ENCODE data around the gene OTOS.

The OTOS gene

GRCh38 chr2:240140920-240141319, 462 bp upstream of the OTOS start:
- Histone ChIP-seq H3K4me3 (ENCODE audit: low read depth in 1 of 2, low read length in 2 of 2) (no peak overlapping the region), H3K4me1 (ENCODE audit: control insufficient read depth in 1 of 2, insufficient read depth in 2 of 2, low read length in 2 of 2) (no peaks in the 10 kb centered on the region), H3K27me3 (ENCODE audit: low read depth, low read length) (no peaks in the 10 kb centered on the region), H3K27ac (ENCODE audit: low read length) (no peak overlapping the region), H3K36me3 (ENCODE audit: control insufficient read depth in 1 of 2, insufficient read depth in 2 of 2, low read length in 2 of 2) (no peaks in the 10 kb centered on the region), H3K9me3 (ENCODE audit: control insufficient read depth in 1 of 2, low read length in 2 of 2) (no peaks in the 10 kb centered on the region)

GRCh38 chr2:240139666-240140393, 628 bp downstream of the OTOS start:
- no peak overlapping the region for H3K4me3 ChIP-seq (ENCODE audit: low read depth in 1 of 2, low read length in 2 of 2)

GRCh38 chr2:240139011-240139441, 1.4 kb downstream of the OTOS start:
- Histone ChIP-seq H3K4me3 (ENCODE audit: low read depth in 1 of 2, low read length in 2 of 2) (no peak overlapping the region), H3K4me1 (ENCODE audit: control insufficient read depth in 1 of 2, insufficient read depth in 2 of 2, low read length in 2 of 2) (peaks cover 8 to 16% of the 10 kb centered on the region in 2 donors), H3K9me3 (ENCODE audit: control insufficient read depth in 1 of 2, low read length in 2 of 2) (no peaks in the 10 kb centered on the region), H3K36me3 (ENCODE audit: control insufficient read depth in 1 of 2, insufficient read depth in 2 of 2, low read length in 2 of 2) (no peaks in the 10 kb centered on the region), H3K27me3 (ENCODE audit: low read depth, low read length) (no peaks in the 10 kb centered on the region), H3K27ac (ENCODE audit: low read length) (no peak overlapping the region)

More at GRCh38 chr2:240139666-240140393, 628 bp downstream of the OTOS start:
- Histone ChIP-seq H3K27me3 (ENCODE audit: low read depth, low read length) (no peaks in the 10 kb centered on the region), H3K36me3 (ENCODE audit: control insufficient read depth in 1 of 2, insufficient read depth in 2 of 2, low read length in 2 of 2) (no peaks in the 10 kb centered on the region), H3K9me3 (ENCODE audit: control insufficient read depth in 1 of 2, low read length in 2 of 2) (no peaks in the 10 kb centered on the region), H3K27ac (ENCODE audit: low read length) (no peak overlapping the region), H3K4me1 (ENCODE audit: control insufficient read depth in 1 of 2, insufficient read depth in 2 of 2, low read length in 2 of 2) (peaks cover 7 to 8% of the 10 kb centered on the region in 2 donors)

- H3K4me1 ChIP-seq (ENCODE audit: control insufficient read depth in 1 of 2, insufficient read depth in 2 of 2, low read length in 2 of 2), result peaks cover 8 to 16% of the 10 kb centered on the region in 2 donors
- H3K27ac ChIP-seq (ENCODE audit: low read length), result no peak overlapping the region
- H3K4me3 ChIP-seq (ENCODE audit: low read depth in 1 of 2, low read length in 2 of 2), result no peak overlapping the region
Measured at GRCh38 chr2:240138254-240138984, 2.0 kb downstream of the OTOS start.

GRCh38 chr2:240137596-240138253, 2.7 kb downstream of the OTOS start:
- Histone ChIP-seq H3K27me3 (ENCODE audit: low read depth, low read length) (no peaks in the 10 kb centered on the region), H3K36me3 (ENCODE audit: control insufficient read depth in 1 of 2, insufficient read depth in 2 of 2, low read length in 2 of 2) (peaks cover 10 to 11% of the 10 kb centered on the region in 2 donors)

More at GRCh38 chr2:240138254-240138984, 2.0 kb downstream of the OTOS start:
- Histone ChIP-seq H3K9me3 (ENCODE audit: control insufficient read depth in 1 of 2, low read length in 2 of 2) (no peaks in the 10 kb centered on the region), H3K36me3 (ENCODE audit: control insufficient read depth in 1 of 2, insufficient read depth in 2 of 2, low read length in 2 of 2) (peaks cover 3 to 4% of the 10 kb centered on the region in 2 donors), H3K27me3 (ENCODE audit: low read depth, low read length) (no peaks in the 10 kb centered on the region)

GRCh38 chr2:240136671-240137292, 3.7 kb downstream of the OTOS start:
- Histone ChIP-seq H3K36me3 (ENCODE audit: control insufficient read depth in 1 of 2, insufficient read depth in 2 of 2, low read length in 2 of 2) (peaks cover 15 to 20% of the 10 kb centered on the region in 2 donors), H3K4me3 (ENCODE audit: low read depth in 1 of 2, low read length in 2 of 2) (peak overlapping the region; percentile 93 to 94), H3K27ac (ENCODE audit: low read length) (no peak overlapping the region), H3K27me3 (ENCODE audit: low read depth, low read length) (no peaks in the 10 kb centered on the region), H3K9me3 (ENCODE audit: control insufficient read depth in 1 of 2, low read length in 2 of 2) (no peaks in the 10 kb centered on the region), H3K4me1 (ENCODE audit: control insufficient read depth in 1 of 2, insufficient read depth in 2 of 2, low read length in 2 of 2) (peaks cover 8 to 16% of the 10 kb centered on the region in 2 donors)

More at GRCh38 chr2:240137596-240138253, 2.7 kb downstream of the OTOS start:
- Histone ChIP-seq H3K9me3 (ENCODE audit: control insufficient read depth in 1 of 2, low read length in 2 of 2) (no peaks in the 10 kb centered on the region), H3K4me3 (ENCODE audit: low read depth in 1 of 2, low read length in 2 of 2) (no peak overlapping the region), H3K27ac (ENCODE audit: low read length) (no peak overlapping the region), H3K4me1 (ENCODE audit: control insufficient read depth in 1 of 2, insufficient read depth in 2 of 2, low read length in 2 of 2) (peaks cover 8 to 16% of the 10 kb centered on the region in 2 donors)

GRCh38 chr2:240136013-240136670, 4.3 kb downstream of the OTOS start, which contains the start of gene COPS9:
Gene COPS9 (minus strand): TSS chr2:240136305. CDS start chr2:240136284, 21 bp downstream.
- Histone ChIP-seq H3K4me1 (ENCODE audit: control insufficient read depth in 1 of 2, insufficient read depth in 2 of 2, low read length in 2 of 2) (peaks cover 8 to 16% of the 10 kb centered on the region in 2 donors), H3K36me3 (ENCODE audit: control insufficient read depth in 1 of 2, insufficient read depth in 2 of 2, low read length in 2 of 2) (peaks cover 15 to 27% of the 10 kb centered on the region in 2 donors), H3K27ac (ENCODE audit: low read length) (peak within 1 kb of the TSS; percentile 58), H3K4me3 (ENCODE audit: low read depth in 1 of 2, low read length in 2 of 2) (peak within 1 kb of the TSS; percentile 93 to 94), H3K27me3 (ENCODE audit: low read depth, low read length) (no peaks in the 10 kb centered on the region), H3K9me3 (ENCODE audit: control insufficient read depth in 1 of 2, low read length in 2 of 2) (no peaks in the 10 kb centered on the region)

GRCh38 chr2:240135706-240136012, 4.8 kb downstream of the OTOS start:
- H3K27me3 ChIP-seq (ENCODE audit: low read depth, low read length), result no peaks in the 10 kb centered on the region
- peak overlapping the region; percentile 58 for H3K27ac ChIP-seq (ENCODE audit: low read length)
- H3K4me1 ChIP-seq (ENCODE audit: control insufficient read depth in 1 of 2, insufficient read depth in 2 of 2, low read length in 2 of 2), result peaks cover 8 to 16% of the 10 kb centered on the region in 2 donors
- peaks cover 19 to 31% of the 10 kb centered on the region in 2 donors for H3K36me3 ChIP-seq (ENCODE audit: control insufficient read depth in 1 of 2, insufficient read depth in 2 of 2, low read length in 2 of 2)
- peak overlapping the region; percentile 93 to 94 for H3K4me3 ChIP-seq (ENCODE audit: low read depth in 1 of 2, low read length in 2 of 2)
- H3K9me3 ChIP-seq (ENCODE audit: control insufficient read depth in 1 of 2, low read length in 2 of 2), result no peaks in the 10 kb centered on the region

GRCh38 chr2:240134956-240135520, 5.4 kb downstream of the OTOS start:
- Histone ChIP-seq H3K27ac (ENCODE audit: low read length) (no peak overlapping the region), H3K27me3 (ENCODE audit: low read depth, low read length) (no peaks in the 10 kb centered on the region), H3K36me3 (ENCODE audit: control insufficient read depth in 1 of 2, insufficient read depth in 2 of 2, low read length in 2 of 2) (peaks cover 25 to 37% of the 10 kb centered on the region in 2 donors), H3K4me1 (ENCODE audit: control insufficient read depth in 1 of 2, insufficient read depth in 2 of 2, low read length in 2 of 2) (peaks cover 8 to 16% of the 10 kb centered on the region in 2 donors), H3K4me3 (ENCODE audit: low read depth in 1 of 2, low read length in 2 of 2) (peak overlapping the region; percentile 93 to 94), H3K9me3 (ENCODE audit: control insufficient read depth in 1 of 2, low read length in 2 of 2) (no peaks in the 10 kb centered on the region)

- Histone ChIP-seq H3K36me3 (ENCODE audit: control insufficient read depth in 1 of 2, insufficient read depth in 2 of 2, low read length in 2 of 2) (peaks cover 30 to 43% of the 10 kb centered on the region in 2 donors), H3K4me3 (ENCODE audit: low read depth in 1 of 2, low read length in 2 of 2) (peak overlapping the region; percentile 93 to 94), H3K9me3 (ENCODE audit: control insufficient read depth in 1 of 2, low read length in 2 of 2) (no peaks in the 10 kb centered on the region), H3K4me1 (ENCODE audit: control insufficient read depth in 1 of 2, insufficient read depth in 2 of 2, low read length in 2 of 2) (peaks cover 8 to 16% of the 10 kb centered on the region in 2 donors), H3K27me3 (ENCODE audit: low read depth, low read length) (no peaks in the 10 kb centered on the region), H3K27ac (ENCODE audit: low read length) (no peak overlapping the region)
Measured at GRCh38 chr2:240134466-240134865, 6.0 kb downstream of the OTOS start.

Data from muscle layer of duodenum (tissue), 2 donors.